Renal cortex interstitium (tissue), 11 donors: ENCODE data around the gene PERM1. TPM values are rescaled to one million over a fixed set of nuclear protein-coding genes. Genes with fewer than 3 reads are reported as not detected.
"Not testable (repeated sequence)": the region's sequence is repeated elsewhere in the genome, so short reads cannot be mapped to it uniquely, and the experiment has no call there.

Experiments used
- DNase-seq, 11 donors: peaks; one replicate each; pipeline ENCODE4 v3.0.0-alpha.2; 2013; ENCODE audit warnings: low read depth in 9 of 11, low spot score in 4 of 11; ENCODE audit errors: extremely low read depth in 1 of 11
- polyA plus RNA-seq, 3 donors: library from polyadenylated mRNA; unstranded; fragments of 120-200 nt; gene quantifications; one replicate each; pipeline ENCODE4 v1.2.1, GENCODE V29; 2013; ENCODE audit not compliant: insufficient read length in 3 of 3

The PERM1 gene
- polyA plus RNA-seq, 3 donors, result 0.13 to 0.14 TPM; not detected in 1

DNA sequence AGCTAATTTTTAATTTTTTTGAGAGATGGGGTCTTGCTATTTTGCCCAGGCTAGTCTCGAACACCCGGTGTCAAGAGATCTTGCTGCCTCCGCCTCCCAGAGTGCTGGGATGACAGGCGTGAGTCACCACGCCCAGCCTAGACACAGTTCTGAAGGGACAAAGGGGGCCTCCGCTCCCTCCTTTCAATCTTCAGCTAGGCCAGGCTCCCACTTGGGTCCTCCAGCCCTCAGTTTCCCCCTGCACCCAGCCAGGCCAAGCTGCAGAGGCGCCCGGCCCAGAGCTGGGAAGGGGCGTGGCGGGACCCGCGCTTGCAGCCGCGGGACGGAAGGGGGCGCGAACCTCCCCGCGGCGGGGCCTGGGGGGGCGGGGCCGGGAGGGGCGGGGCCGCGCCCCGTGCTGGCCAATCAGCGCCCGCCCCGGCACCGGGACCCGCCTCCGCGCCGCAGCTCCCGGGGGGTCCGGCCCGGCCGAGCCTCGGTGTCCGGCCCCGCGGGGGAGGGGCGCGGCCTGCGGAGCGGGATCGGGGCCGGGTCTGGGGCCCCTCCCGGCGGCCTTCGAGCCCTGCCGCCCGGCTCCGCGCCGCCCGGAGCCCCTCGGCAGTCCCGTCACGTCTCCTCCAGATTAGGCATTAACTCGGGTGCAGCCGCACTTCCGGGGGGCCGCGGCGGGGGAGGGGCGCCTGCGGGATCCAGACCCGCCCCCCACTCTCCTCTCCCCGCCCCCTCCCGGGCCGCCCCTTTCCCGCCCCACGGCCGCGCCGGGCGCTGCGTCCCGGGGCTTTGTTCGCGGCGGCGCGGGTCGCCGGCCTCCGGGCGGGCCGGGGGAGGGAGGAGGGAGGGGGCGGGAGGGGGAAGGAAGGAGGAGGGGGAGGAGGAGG, 37.5 kb upstream of the PERM1 start:
- DNase-seq, result peak in 8 of 11 donors; percentile 70 to 88 (median 84)

DNA sequence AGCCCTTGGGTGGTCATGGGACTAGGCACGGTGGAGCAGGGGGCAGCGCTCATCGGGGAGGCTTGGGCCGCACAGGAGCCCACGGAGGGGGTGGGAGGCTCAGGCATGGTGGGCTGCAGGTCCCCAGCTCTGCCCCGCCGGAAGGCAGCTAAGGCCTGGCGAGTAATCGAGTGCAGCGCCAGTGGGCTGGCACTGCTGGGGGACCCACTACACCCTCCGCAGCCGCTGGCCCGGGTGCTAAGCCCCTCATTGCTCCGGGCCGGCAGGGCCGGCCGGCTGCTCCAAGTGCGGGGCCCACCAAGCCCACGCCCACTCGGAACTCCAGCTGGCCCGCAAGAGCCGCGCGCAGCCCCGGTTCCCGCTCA, 36.4 kb upstream of the PERM1 start:
- not testable (repeated sequence) for DNase-seq

DNA sequence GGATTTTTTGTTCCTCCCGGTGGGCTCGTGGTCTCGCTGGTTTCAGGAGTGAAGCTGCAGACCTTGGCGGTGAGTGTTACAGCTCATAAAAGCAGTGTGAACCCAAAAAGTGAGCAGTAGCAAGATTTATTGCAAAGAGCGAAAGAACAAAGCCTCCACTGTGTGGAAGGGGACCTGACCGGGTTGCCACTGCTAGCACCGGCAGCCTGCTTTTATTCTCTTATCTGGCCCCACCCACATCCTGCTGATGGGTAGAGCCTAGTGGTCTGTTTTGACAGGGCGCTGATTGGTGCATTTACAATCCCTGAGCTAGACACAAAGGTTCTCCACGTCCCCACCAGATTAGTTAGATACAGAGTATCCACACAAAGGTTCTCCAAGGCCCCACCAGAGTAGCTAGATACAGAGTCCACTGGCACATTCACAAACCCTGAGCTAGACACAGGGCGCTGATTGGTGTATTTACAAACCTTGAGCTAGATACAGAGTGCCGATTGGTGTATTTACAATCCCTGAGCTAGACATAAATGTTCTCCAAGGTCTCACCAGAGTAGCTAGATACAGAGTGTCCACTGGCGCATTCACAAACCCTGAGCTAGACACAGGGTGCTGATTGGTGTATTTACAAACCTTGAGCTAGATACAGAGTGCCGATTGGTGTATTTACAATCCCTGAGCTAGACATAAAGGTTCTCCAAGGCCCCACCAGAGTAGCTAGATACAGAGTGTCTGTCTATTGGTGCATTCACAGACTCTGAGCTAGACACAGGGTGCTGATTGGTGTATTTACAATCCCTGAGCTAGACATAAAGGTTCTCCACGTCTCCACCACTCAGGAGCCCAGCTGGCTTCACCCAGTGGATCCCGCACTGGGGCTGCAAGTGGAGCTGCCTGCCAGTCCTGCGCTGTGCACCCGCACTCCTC, 35.8 kb upstream of the PERM1 start:
- not testable (repeated sequence) for DNase-seq

DNA sequence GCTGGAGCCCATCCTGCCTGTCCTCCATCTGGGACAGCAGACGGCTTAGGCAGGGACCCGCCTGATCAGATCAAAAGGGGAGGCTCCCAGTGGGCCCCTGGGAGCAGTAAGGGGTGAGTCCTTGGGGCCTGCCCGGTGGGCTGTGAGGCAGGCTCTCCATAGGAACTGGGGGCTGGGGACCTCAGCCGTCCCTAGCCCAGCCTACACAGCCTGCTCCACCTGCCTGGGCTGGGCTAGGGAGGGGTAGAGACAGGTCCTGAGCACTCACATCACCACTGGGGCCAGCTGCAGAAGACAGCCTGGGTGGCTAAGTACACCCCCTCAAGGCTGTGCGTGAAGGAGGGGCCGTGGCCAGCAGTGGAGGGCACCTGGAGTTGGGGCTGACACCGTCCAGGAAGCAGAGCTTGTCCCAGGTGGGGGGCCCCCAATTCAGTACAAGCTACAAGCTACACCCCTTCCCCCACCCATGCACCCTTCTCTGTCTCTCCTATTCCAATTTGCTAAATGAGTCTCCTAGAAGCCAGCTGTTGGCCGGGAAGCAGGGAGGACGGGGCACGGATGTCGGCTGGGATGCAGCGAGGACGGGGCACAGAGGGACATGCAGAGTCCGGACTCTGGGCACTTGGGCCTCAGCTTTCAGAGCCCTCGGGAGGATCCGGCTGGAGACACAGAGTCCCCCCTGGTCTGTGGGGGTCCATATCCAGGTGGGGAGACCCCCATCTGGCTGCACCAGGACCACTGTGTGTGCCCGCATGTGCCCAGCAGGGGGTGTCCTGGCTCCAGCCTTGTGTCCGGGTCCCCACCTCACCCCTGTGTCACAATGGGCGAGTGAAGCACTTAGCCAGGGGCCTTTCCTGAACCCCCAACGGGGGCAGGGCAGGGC, 33.1 kb upstream of the PERM1 start:
- no peak for DNase-seq

DNA sequence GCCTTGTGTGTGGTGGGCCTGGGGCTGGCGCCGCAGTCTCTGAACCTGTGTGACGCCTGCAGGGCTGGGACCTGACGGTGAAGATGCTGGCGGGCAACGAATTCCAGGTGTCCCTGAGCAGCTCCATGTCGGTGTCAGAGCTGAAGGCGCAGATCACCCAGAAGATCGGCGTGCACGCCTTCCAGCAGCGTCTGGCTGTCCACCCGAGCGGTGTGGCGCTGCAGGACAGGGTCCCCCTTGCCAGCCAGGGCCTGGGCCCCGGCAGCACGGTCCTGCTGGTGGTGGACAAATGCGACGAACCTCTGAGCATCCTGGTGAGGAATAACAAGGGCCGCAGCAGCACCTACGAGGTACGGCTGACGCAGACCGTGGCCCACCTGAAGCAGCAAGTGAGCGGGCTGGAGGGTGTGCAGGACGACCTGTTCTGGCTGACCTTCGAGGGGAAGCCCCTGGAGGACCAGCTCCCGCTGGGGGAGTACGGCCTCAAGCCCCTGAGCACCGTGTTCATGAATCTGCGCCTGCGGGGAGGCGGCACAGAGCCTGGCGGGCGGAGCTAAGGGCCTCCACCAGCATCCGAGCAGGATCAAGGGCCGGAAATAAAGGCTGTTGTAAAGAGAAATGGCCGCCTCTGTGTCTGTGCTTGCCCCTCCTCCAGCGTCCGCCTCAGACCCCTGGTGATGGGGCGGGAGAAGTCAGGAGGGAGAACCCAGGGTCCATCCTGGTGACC, 32.2 kb upstream of the PERM1 start:
- no peak for DNase-seq

DNA sequence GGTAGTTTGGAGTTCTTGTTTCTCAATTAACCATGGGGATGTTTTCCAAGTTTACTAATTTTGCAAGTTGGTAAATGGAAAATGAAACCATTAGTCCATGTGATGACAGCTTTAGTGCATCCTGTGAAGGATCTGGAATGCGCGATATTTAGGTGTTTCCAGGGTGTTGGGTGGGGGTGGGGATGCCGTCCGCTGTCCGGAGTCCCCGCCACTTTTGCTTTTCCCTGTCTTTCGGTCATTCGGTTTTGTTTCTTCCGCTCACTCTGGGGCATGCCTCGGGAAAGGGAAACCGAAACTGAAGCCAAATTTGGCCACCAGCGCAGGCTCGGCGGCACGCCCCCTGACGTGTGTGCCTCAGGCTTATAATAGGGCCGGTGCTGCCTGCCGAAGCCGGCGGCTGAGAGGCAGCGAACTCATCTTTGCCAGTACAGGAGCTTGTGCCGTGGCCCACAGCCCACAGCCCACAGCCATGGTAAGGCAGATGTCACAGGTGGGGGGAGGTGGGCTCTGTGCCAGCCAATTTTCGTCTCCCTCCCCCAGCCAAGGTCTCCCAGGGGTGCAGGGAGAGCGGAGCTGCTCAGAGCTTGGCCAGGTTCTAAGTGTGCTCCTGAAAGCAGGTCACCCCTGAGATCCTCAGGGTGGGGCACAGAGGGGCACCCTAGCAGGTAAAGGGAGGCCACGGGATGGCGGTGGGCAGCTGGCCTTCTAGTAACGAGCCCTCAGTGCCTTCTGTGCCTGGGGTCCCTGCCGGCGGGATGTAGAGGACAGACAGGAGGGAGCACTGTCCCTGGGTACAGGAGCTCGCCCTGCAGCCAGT, 31.4 kb upstream of the PERM1 start, which contains the start of gene ISG15:
Gene ISG15 (plus strand): TSS at position 393 of the 817 bp plus-strand sequence. CDS start 77 bp downstream, at position 470.
- DNase-seq, result peak in 8 of 11 donors; percentile 77 to 87 (median 81)

DNA sequence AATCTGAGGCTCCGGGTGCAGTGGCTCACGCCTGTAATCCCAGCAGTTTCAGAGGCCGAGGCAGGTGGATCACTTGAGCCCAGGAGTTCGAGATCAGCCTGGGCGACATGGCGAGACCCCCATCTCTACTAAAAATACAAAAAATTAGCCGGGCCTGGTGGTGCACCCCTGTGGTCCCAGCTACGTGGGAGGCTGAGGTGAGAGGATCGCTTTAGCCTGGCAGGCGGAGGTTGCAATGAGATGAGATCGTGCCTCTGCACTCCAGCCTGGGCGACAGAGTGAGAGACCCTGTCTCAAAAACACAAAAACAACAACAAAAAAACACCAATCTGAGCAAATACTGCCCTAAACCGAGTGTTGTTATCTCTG, 30.8 kb upstream of the PERM1 start:
- DNase-seq, result not testable (repeated sequence)

DNA sequence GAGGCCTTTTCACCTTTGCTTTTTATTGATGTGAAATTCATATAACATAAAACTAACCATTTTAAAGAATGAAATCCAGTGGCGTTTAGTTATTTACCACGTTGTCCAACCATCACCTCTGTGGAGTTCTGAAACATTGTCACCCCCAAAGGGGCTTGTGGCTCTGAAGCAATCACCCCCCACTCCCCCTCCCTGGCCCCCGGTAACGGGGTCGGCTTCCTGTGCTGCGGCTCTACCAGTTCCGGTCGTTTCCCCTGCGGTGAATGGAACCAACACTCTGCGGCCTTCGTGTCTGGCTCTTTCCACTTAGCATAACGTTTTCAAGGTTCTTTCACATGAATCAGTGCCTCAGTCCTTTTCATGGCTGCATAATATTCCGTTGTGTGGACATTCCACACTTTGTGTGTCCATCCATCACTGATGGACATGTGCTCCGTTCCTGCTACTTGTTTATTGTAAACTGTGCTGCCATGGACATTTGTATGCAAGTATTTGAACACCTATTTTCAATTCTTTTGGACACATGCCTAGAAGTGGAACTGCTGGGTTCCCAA, 29.6 kb upstream of the PERM1 start:
- DNase-seq, result no peak

DNA sequence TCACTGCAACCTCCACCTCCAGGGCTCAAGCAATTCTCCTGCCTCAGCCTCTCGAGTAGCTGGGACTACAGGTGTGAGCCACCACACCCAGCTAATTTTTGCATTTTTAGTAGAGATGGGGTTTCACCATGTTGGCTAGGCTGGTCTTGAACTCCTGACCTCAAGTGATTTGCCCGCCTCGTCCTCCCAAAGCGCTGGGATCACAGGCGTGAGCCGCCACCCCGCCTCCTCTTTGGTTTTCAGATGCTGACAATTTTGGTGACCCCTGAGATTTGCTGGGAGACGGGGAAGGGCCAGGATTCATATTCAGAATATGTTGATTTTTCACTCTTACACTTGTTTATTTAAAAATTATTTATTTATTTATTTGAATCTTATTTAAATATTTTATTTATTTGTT, 28.2 kb upstream of the PERM1 start:
- DNase-seq, result not testable (repeated sequence)

DNA sequence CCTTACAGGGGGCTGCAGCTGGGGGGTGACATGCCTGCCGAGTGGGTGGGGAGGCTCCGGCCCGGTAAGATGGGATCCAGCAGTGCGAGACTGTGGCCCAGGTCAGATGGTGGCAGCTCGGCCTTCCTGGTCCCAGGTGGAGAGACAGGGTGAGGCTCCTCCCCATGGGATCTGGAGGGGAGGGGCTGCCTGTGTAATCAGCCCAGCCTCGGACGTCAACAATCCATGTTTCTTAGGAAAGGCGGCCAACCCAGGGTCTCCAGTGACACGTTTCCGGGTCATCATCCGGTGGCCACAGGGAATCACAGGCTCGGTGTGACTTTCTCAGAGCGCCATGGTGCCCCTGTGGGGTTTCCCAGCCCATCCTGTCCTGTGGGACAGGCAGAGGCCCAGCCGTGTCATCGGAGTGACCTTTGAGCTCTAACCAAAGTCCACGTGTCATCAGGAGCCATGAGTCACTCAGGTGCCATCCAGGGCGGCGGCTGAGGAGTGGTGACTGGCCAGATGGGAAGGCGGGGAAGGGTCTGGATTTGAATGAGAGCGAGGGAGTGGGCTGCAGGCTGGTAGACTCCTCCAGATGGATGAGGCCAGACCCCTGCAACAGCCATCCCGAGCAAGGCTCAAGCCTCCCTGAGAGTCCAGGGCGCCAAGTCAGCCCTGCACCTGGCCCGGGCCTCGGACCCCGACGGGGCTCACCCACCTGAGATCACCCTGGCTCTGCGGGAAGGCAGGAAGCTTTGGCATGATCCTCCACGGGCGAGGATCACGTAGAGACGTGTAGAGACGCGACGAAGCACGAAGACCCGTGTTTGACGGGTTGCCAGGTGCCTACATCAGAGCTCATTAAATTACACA, 24.6 kb upstream of the PERM1 start:
- DNase-seq, result no peak

DNA sequence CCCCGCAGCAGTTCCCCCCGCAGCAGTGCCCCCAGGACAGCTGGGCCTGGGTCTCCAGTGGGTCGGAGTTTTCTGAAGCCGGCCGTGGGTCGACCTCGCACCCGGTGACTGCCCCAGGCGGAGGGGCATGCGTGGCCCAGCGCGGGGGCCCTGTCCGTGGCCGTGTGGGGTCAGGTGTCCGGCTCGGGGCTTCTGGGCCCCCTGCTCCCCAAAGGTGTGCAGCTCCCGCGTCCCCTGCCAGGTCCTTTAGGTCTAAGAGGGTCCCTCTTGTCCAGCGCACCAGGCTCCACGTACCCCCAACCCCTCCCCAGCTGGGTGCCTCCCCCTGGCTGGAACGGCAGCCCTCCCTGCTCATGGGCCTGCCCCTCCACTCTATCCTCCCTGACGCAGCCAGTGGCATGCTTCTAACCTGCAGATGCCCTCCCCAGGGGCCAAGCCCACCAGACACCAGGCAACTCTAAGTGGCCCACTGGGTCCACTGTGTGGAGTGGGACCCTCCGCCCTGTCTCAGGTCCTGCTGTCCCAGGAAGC, 23.9 kb upstream of the PERM1 start:
- no peak for DNase-seq

DNA sequence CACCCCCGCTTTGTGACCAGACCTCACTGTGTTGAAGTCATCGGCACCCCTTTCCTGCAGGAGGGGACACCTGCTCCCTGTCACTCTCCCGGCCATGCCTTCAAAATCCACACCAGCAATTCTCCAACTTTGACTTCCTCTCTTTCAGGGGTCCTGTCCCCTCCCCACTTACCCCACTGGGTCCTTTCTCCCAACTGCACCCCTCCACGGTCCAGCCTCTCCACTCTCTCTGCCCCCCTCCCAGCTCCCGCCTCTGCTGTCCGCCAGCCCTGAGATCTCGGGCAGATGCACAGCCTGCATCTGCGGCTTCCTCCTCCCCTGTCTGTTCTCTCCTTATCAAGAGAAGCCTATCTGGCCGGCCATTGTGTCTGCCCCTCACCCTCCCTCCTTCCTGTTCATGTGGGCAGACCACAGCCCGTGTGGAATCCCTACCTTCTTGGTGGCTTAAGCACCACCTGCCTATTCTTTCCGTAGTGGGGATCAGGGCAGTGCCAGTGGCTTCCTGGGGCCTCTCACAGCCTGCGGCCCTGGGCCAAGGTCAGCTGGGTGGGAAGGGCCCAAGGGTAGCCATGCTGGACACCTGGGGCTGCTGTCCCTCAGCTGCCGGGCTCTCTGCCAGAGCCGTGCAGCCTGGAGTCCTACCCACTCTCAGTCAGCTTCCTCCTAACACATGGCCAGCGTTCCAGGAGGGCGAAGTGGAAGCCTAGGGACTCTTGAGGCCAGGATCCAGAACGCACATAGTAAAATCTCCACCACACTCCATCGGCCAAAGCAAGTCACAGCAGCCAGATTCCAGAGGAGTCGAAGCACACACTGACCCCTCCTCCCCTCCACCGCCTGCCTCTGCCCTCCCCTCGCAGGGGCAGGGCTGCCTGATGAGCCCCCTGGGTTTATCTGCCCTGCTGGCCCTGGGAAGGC, 23.1 kb upstream of the PERM1 start:
- DNase-seq, result no peak

DNA sequence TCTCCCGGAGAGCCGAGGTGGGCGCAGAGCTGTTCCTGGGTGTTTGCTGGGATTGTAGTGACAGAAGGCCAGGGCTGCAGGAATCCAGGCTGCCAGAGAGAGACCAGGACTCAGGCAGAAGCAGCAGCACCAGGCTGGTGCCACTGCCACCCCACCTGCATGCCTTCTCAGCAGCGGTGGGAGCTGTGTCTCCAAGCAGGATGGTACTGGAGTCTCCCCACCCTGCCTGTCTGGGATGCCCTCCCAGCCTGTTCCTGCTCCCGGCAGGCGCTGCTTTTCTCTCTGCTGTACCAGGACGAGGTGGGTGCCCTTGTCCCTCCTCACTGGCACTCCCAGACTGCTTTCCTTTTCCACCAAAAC, 22.5 kb upstream of the PERM1 start:
- no peak for DNase-seq

DNA sequence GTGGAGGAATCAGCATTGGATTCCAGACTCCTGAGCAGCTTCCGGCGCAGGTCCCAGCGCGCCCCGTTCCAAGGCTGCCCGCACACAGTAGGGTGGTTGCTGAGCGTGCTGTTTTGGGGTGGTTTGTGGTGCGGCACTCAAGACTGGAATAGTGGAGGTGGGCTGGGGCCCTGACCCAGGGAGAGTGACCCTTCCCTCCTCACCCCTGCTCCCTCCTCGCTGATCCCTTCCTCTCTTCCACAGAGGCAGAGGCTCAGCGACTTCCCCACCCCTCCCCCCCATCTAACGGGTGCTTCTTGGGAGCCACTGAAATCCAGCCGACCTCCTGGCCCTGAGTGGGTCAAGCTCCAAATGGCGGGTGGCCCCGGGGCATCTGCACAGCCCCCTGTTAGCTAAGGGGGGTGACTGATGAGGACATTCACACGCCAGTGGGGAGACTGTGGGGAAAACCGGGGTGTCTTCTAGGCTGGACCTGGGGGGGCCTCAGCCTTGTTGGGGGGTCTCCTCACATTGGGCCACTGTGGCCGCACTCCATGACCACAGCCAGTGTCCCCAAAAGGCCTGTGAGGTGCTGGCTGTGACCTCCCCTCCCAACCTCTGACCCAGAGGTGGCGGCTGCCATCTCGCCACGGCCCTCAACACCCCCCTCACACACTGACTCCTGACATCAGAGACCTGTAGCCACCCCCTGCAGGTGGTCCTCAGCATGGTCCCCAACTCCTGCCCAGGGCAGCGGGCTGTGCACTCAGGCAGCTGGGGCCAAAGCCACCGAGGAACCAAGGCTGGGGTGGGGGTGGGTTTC, 21.9 kb upstream of the PERM1 start:
- no peak for DNase-seq
